GM19025 (cell line): ENCODE data around the gene LILRA5.
"Not testable (repeated sequence)": the region's sequence is repeated elsewhere in the genome, so short reads cannot be mapped to it uniquely, and the experiment has no call there.

ENCODE experiments used
- ATAC-seq: cut with Tn5 transposase; IDR thresholded peaks from one replicate; pipeline ENCODE4 v1.9.1; 2021; ENCODE audit warnings: mild to moderate bottlenecking, low read depth, moderate library complexity; ENCODE audit not compliant: unreplicated experiment

The LILRA5 gene

GRCh38 chr19:54278056-54278455 is 34.9 kb downstream of the LILRA5 start:
- ATAC-seq, result not testable (repeated sequence)

- not testable (repeated sequence) for ATAC-seq
These were observed 35.8 kb downstream of the LILRA5 start for GRCh38 chr19:54277111-54277615.

GRCh38 chr19:54275951-54276350 is 37.0 kb downstream of the LILRA5 start:
- no peak for ATAC-seq

GRCh38 chr19:54274516-54274915 is 38.5 kb downstream of the LILRA5 start:
- ATAC-seq, result not testable (repeated sequence)

GRCh38 chr19:54273821-54274220 is 39.1 kb downstream of the LILRA5 start:
- ATAC-seq, result no peak

GRCh38 chr19:54272181-54272580 is 40.8 kb downstream of the LILRA5 start:
- not testable (repeated sequence) for ATAC-seq

GRCh38 chr19:54271587-54271986 is 41.4 kb downstream of the LILRA5 start:
- ATAC-seq, result not testable (repeated sequence)

- no peak for ATAC-seq
These were observed 41.9 kb downstream of the LILRA5 start for GRCh38 chr19:54271106-54271505.

GRCh38 chr19:54268936-54269335 is 44.0 kb downstream of the LILRA5 start:
- no peak for ATAC-seq

GRCh38 chr19:54266133-54266532 is 46.8 kb downstream of the LILRA5 start:
- no peak for ATAC-seq

- no peak for ATAC-seq
These were observed 50.5 kb downstream of the LILRA5 start for GRCh38 chr19:54262470-54262869.

GRCh38 chr19:54262066-54262465 is 50.9 kb downstream of the LILRA5 start:
- no peak for ATAC-seq

- no peak for ATAC-seq
These were observed 55.9 kb downstream of the LILRA5 start, which contains the start of gene LILRB5 for GRCh38 chr19:54257116-54257480. Gene LILRB5 (minus strand): TSS chr19:54257273. CDS start chr19:54257193, 80 bp downstream.
